Panc1 (cell line): Measurements from ENCODE around the gene SLC6A11.

Experiments used
- SIN3A ChIP-seq: IDR thresholded peaks from 2 replicates; pipeline ENCODE4 v1.6.1; 2012; ENCODE audit warnings: low read depth, mild to moderate bottlenecking, low read length, moderate library complexity, borderline replicate concordance; ENCODE audit not compliant: insufficient read depth
- TF ChIP-seq, protein P1 (sequence below): fragments of 450-650 bp; IDR thresholded peaks from 2 replicates; pipeline ENCODE4 v1.5.1; 2017; ENCODE audit warnings: mild to moderate bottlenecking
- TF ChIP-seq, protein P2 (sequence below), 2 experiments: IDR thresholded peaks; 2 replicates each; pipeline ENCODE4 v1.6.1; 2011 to 2012; ENCODE audit warnings: low read depth in 2 of 2, control low read depth in 1 of 2, low read length in 1 of 2, mild to moderate bottlenecking in 1 of 2, moderate library complexity in 1 of 2; ENCODE audit not compliant: insufficient read depth in 1 of 2

DNA sequence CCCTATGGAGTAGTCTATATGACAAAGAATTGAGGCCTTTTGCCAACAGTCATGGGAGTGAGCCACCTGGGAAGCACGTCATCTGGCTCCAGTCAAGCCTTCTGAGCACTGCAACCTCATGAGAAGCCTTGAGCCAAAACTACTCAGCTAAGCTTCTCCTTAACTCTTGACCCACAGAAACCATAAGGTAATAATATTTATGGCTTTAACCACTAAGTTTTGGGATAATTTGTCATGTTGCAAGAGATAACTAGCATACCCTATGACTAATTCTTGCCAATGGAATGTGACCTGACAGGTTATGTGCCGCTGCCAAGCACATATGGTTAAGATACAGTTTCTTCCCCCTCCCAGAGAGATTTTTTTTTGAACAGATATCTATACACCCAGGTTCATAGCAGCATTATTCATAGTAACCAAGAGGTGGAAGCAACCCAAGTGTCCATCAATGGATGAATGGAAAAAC is 11.8 kb upstream of the SLC6A11 start:
- TF ChIP-seq, protein P1, sequence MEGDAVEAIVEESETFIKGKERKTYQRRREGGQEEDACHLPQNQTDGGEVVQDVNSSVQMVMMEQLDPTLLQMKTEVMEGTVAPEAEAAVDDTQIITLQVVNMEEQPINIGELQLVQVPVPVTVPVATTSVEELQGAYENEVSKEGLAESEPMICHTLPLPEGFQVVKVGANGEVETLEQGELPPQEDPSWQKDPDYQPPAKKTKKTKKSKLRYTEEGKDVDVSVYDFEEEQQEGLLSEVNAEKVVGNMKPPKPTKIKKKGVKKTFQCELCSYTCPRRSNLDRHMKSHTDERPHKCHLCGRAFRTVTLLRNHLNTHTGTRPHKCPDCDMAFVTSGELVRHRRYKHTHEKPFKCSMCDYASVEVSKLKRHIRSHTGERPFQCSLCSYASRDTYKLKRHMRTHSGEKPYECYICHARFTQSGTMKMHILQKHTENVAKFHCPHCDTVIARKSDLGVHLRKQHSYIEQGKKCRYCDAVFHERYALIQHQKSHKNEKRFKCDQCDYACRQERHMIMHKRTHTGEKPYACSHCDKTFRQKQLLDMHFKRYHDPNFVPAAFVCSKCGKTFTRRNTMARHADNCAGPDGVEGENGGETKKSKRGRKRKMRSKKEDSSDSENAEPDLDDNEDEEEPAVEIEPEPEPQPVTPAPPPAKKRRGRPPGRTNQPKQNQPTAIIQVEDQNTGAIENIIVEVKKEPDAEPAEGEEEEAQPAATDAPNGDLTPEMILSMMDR = no peak
- TF ChIP-seq, protein P2, sequence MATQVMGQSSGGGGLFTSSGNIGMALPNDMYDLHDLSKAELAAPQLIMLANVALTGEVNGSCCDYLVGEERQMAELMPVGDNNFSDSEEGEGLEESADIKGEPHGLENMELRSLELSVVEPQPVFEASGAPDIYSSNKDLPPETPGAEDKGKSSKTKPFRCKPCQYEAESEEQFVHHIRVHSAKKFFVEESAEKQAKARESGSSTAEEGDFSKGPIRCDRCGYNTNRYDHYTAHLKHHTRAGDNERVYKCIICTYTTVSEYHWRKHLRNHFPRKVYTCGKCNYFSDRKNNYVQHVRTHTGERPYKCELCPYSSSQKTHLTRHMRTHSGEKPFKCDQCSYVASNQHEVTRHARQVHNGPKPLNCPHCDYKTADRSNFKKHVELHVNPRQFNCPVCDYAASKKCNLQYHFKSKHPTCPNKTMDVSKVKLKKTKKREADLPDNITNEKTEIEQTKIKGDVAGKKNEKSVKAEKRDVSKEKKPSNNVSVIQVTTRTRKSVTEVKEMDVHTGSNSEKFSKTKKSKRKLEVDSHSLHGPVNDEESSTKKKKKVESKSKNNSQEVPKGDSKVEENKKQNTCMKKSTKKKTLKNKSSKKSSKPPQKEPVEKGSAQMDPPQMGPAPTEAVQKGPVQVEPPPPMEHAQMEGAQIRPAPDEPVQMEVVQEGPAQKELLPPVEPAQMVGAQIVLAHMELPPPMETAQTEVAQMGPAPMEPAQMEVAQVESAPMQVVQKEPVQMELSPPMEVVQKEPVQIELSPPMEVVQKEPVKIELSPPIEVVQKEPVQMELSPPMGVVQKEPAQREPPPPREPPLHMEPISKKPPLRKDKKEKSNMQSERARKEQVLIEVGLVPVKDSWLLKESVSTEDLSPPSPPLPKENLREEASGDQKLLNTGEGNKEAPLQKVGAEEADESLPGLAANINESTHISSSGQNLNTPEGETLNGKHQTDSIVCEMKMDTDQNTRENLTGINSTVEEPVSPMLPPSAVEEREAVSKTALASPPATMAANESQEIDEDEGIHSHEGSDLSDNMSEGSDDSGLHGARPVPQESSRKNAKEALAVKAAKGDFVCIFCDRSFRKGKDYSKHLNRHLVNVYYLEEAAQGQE (IDR thresholded peaks at IDR 0.05; ENCODE audit: insufficient read depth in 1 of 2, low read depth in 2 of 2, low read length in 1 of 2) = no peak
- no peak for TF ChIP-seq SIN3A
